Mesenchymal stem cell (in vitro differentiated cells and primary cell): ENCODE results near the gene RGS11.

Experiments used
- DNase-seq: peaks from one replicate; pipeline ENCODE4 v3.0.0-alpha.2; 2013
- H2AFZ ChIP-seq: one replicate; pipeline ENCODE4 v1.6.1; 2013; ENCODE audit warnings: low read depth, mild to moderate bottlenecking, control low read depth, inconsistent platforms, low read length, moderate library complexity
- H2AK5ac ChIP-seq: 2 replicates; pipeline ENCODE4 v1.6.1; 2013; ENCODE audit warnings: low read length, moderate library complexity, mild to moderate bottlenecking, inconsistent platforms; ENCODE audit not compliant: severe bottlenecking
- H2BK120ac ChIP-seq: one replicate; pipeline ENCODE4 v1.6.1; 2013; ENCODE audit warnings: low read depth, mild to moderate bottlenecking, inconsistent platforms, low read length, moderate library complexity
- H2BK12ac ChIP-seq, 2 experiments: one replicate each; pipeline ENCODE4 v1.6.1; 2013; ENCODE audit warnings: inconsistent platforms in 2 of 2, low read length in 2 of 2, mild to moderate bottlenecking in 2 of 2, moderate library complexity in 2 of 2, control low read depth in 1 of 2
- H2BK15ac ChIP-seq: one replicate; pipeline ENCODE4 v1.6.1; 2013; ENCODE audit warnings: mild to moderate bottlenecking, low read depth, inconsistent platforms; ENCODE audit not compliant: poor library complexity, severe bottlenecking
- H2BK5ac ChIP-seq: 2 replicates; pipeline ENCODE4 v1.6.1; 2013; ENCODE audit warnings: low read depth, mild to moderate bottlenecking, low read length, control low read depth, inconsistent platforms; ENCODE audit not compliant: poor library complexity, severe bottlenecking
- H3K14ac ChIP-seq, 2 experiments: one replicate each; pipeline ENCODE4 v1.6.1; 2013; ENCODE audit warnings: inconsistent platforms in 2 of 2, low read length in 2 of 2, control low read depth in 1 of 2, mild to moderate bottlenecking in 1 of 2, moderate library complexity in 1 of 2
- H3K18ac ChIP-seq, 2 experiments: one replicate each; pipeline ENCODE4 v1.6.1; 2013; ENCODE audit warnings: inconsistent platforms in 2 of 2, low read length in 2 of 2, control low read depth in 1 of 2, low read depth in 1 of 2, mild to moderate bottlenecking in 1 of 2
- H3K23ac ChIP-seq, 2 experiments: one replicate each; pipeline ENCODE4 v1.6.1; 2013; ENCODE audit warnings: inconsistent platforms in 2 of 2, low read length in 2 of 2, mild to moderate bottlenecking in 2 of 2, moderate library complexity in 2 of 2, control low read depth in 1 of 2
- H3K27ac ChIP-seq: 2 replicates; pipeline ENCODE4 v1.5.1; 2013; ENCODE audit warnings: mild to moderate bottlenecking, moderate library complexity, low read length, control low read depth, inconsistent platforms; ENCODE audit not compliant: poor library complexity, severe bottlenecking
- H3K27me3 ChIP-seq, 2 experiments: 2 replicates each; pipeline versions ENCODE4 v1.6.1 to v1.7.0; 2013; ENCODE audit warnings: low read length in 2 of 2, mild to moderate bottlenecking in 2 of 2, moderate library complexity in 2 of 2, control low read depth in 1 of 2, inconsistent platforms in 1 of 2; ENCODE audit not compliant: control insufficient read depth in 1 of 2, insufficient read depth in 1 of 2
- H3K36me3 ChIP-seq, 2 experiments: 2 replicates each; pipeline versions ENCODE4 v1.6.1 to v1.7.0; 2013; ENCODE audit warnings: low read length in 2 of 2, control low read depth in 1 of 2, inconsistent platforms in 1 of 2, low read depth in 1 of 2, mild to moderate bottlenecking in 1 of 2; ENCODE audit not compliant: insufficient read depth in 2 of 2, control insufficient read depth in 1 of 2
- H3K4ac ChIP-seq, 2 experiments: one replicate each; pipeline ENCODE4 v1.6.1; 2013; ENCODE audit warnings: inconsistent platforms in 2 of 2, low read length in 2 of 2, mild to moderate bottlenecking in 2 of 2, moderate library complexity in 2 of 2, control low read depth in 1 of 2, low read depth in 1 of 2
- H3K4me1 ChIP-seq: 2 replicates; pipeline ENCODE4 v1.6.1; 2013; ENCODE audit warnings: low read depth, low read length, control low read depth; ENCODE audit not compliant: control insufficient read depth, insufficient read depth
- H3K4me2 ChIP-seq: 2 replicates; pipeline ENCODE4 v1.6.1; 2013; ENCODE audit warnings: low read length, mild to moderate bottlenecking, inconsistent platforms; ENCODE audit not compliant: poor library complexity, severe bottlenecking
- H3K4me3 ChIP-seq, 2 experiments: 2 replicates each; pipeline versions ENCODE4 v1.5.1 to v1.7.0; 2013; ENCODE audit warnings: low read length in 2 of 2, mild to moderate bottlenecking in 2 of 2, control low read depth in 1 of 2, low read depth in 1 of 2; ENCODE audit not compliant: insufficient read depth in 1 of 2
- H3K79me1 ChIP-seq: replicated peaks from 2 replicates; pipeline ENCODE4 v1.6.1; 2013; ENCODE audit warnings: mild to moderate bottlenecking, control low read depth, low read length, inconsistent platforms; ENCODE audit not compliant: poor library complexity, severe bottlenecking
- H3K9ac ChIP-seq: 2 replicates; pipeline ENCODE4 v1.7.0; 2013; ENCODE audit warnings: mild to moderate bottlenecking, low read length, moderate library complexity
- H3K9me3 ChIP-seq: 2 replicates; pipeline ENCODE4 v1.7.0; 2013; ENCODE audit warnings: mild to moderate bottlenecking, low read length; ENCODE audit not compliant: control insufficient read depth
- H4K8ac ChIP-seq: one replicate; pipeline ENCODE4 v1.6.1; 2013; ENCODE audit warnings: inconsistent platforms, mild to moderate bottlenecking, low read length, moderate library complexity
- H4K91ac ChIP-seq: one replicate; pipeline ENCODE4 v1.6.1; 2013; ENCODE audit warnings: mild to moderate bottlenecking, low read length, inconsistent platforms
- WGBS: methylation state at CpG from one replicate; pipeline ENCODE4 v1.1.7; 2013; ENCODE audit warnings: mixed read lengths; 5-methylcytosine and 5-hydroxymethylcytosine counted together

The RGS11 gene

DNA sequence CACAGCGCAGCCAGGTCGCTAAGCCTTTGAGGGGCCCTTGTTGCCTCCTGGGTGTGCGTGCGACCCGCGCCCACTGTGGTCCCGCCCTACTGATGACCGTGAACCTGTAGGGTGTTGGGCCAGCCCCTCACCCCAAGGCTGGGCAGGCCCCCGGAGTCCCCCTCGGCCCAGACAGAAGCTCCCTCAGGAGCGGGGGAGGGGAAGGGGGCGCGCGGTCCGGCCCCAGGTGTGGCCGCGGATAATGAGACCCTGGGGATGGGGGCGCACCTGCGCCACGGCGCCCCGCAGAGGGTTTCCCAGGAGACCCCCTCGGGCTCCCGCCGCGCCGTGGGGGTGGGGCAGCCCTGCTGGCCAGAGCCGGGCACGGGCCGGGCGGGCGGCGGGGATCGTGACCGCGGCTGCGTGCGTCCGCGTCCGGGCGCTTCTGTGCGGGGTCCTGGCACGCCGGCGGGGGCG, 4.3 kb upstream of the RGS11 start:
- no peak overlapping the region for H2BK120ac ChIP-seq
- H3K36me3 ChIP-seq = peaks cover 0 to 9% of the 10 kb centered on the region in 2 experiments
- no peak overlapping the region for H2BK12ac ChIP-seq
- H3K23ac ChIP-seq = peak overlapping the region in 1 of 2 experiments; percentile 29
- H3K4ac ChIP-seq = no peak overlapping the region
- no peaks in the 10 kb centered on the region for H3K79me1 ChIP-seq
- no peak overlapping the region for H3K14ac ChIP-seq
- H4K8ac ChIP-seq = no peak overlapping the region
- peak overlapping the region; percentile 90 for H2BK15ac ChIP-seq
- H3K27ac ChIP-seq = no peak overlapping the region
- no peak for DNase-seq
- H3K18ac ChIP-seq = no peak overlapping the region
- peak overlapping the region; percentile 55 for H3K4me2 ChIP-seq
- H3K9me3 ChIP-seq = no peaks in the 10 kb centered on the region
- no peak overlapping the region for H4K91ac ChIP-seq
- no peak overlapping the region for H3K9ac ChIP-seq
- H2AK5ac ChIP-seq = no peak overlapping the region
- H3K4me3 ChIP-seq = no peak overlapping the region
- no peak overlapping the region for H2BK5ac ChIP-seq
- H2AFZ ChIP-seq = no peak overlapping the region
- peaks cover 19% of the 10 kb centered on the region for H3K4me1 ChIP-seq
- 14% methylated on average over 28 of the region's 47 CpGs for WGBS
- H3K27me3 ChIP-seq = peaks cover 36 to 40% of the 10 kb centered on the region in 2 experiments

DNA sequence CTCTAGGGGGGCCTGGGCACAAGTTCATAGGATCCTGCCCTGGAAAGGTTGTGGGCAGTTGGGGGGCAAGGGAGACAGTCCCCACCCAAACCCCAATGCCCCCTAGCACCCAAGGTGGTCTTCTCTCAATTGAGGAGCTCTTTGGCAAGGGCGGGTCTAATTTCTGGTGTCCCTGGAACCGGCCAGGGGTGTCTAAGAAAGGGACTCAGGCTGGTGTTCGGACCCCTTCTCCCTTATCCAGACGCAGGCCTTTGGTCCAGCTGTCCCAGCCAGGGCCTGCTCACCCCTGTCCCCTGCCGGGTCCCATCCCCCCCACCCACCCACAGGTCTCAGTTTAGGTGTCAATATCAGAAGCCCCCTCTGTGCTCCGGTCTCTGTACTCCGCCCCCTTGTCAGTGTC, 3.8 kb upstream of the RGS11 start:
- no peak overlapping the region for H3K18ac ChIP-seq
- H3K23ac ChIP-seq = no peak overlapping the region
- H3K4ac ChIP-seq = no peak overlapping the region
- no peak overlapping the region for H2AFZ ChIP-seq
- H4K8ac ChIP-seq = no peak overlapping the region
- no peaks in the 10 kb centered on the region for H3K79me1 ChIP-seq
- no peak overlapping the region for H3K14ac ChIP-seq
- H2AK5ac ChIP-seq = no peak overlapping the region
- no peak overlapping the region for H3K9ac ChIP-seq
- no peak for DNase-seq
- peaks cover 22% of the 10 kb centered on the region for H3K4me1 ChIP-seq
- H2BK15ac ChIP-seq = no peak overlapping the region
- H2BK5ac ChIP-seq = no peak overlapping the region
- no peak overlapping the region for H3K27ac ChIP-seq
- WGBS = 80% methylated on average over 7 of the region's 7 CpGs
- no peak overlapping the region for H2BK12ac ChIP-seq
- H3K27me3 ChIP-seq = peaks cover 41 to 45% of the 10 kb centered on the region in 2 experiments
- H3K4me3 ChIP-seq = no peak overlapping the region
- H3K36me3 ChIP-seq = peaks cover 0 to 6% of the 10 kb centered on the region in 2 experiments
- no peak overlapping the region for H3K4me2 ChIP-seq
- H4K91ac ChIP-seq = no peak overlapping the region
- no peaks in the 10 kb centered on the region for H3K9me3 ChIP-seq
- H2BK120ac ChIP-seq = no peak overlapping the region

DNA sequence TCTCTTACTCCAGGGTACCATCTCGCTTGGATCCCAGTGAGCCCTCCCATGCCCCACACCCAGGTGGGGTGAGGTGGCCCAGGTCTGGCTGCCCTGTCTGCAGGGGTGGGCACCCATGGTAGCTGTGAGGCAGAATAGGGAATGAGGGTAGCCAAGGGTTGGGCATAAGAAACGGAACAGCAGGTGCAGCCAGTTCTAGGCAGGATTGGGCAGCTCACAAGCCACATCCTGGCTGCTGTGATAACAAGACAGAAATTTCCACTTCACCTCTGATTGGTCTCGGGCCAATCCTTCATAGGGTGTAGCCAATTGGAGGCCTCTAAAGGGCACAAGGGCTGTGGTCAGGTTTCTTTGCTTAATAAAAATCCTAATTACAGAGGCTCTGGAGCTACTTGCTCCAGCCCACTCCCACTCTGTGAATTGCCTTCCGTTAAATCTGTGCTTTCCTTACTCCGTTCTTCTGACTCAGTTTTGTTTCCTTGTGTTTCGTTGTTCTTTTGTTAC, 3.2 kb upstream of the RGS11 start:
- Histone ChIP-seq H3K4me2 (no peak overlapping the region), H3K23ac (no peak overlapping the region), H3K14ac (no peak overlapping the region), H2BK5ac (no peak overlapping the region), H3K18ac (no peak overlapping the region), H2AFZ (no peak overlapping the region), H2BK120ac (no peak overlapping the region), H4K8ac (no peak overlapping the region), H2BK12ac (no peak overlapping the region), H3K36me3 (no peaks in the 10 kb centered on the region), H4K91ac (peak overlapping the region; percentile 21), H3K4me3 (peak overlapping the region in 1 of 2 experiments; percentile 18), H3K79me1 (no peaks in the 10 kb centered on the region), H3K4ac (no peak overlapping the region), H3K4me1 (peaks cover 22% of the 10 kb centered on the region), H3K9ac (no peak overlapping the region), H3K27me3 (peaks cover 47 to 51% of the 10 kb centered on the region in 2 experiments), H3K27ac (no peak overlapping the region), H3K9me3 (no peaks in the 10 kb centered on the region), H2AK5ac (no peak overlapping the region), H2BK15ac (no peak overlapping the region)
- 73% methylated on average over 6 of the region's 6 CpGs for WGBS
- DNase-seq = peak; percentile 37

DNA sequence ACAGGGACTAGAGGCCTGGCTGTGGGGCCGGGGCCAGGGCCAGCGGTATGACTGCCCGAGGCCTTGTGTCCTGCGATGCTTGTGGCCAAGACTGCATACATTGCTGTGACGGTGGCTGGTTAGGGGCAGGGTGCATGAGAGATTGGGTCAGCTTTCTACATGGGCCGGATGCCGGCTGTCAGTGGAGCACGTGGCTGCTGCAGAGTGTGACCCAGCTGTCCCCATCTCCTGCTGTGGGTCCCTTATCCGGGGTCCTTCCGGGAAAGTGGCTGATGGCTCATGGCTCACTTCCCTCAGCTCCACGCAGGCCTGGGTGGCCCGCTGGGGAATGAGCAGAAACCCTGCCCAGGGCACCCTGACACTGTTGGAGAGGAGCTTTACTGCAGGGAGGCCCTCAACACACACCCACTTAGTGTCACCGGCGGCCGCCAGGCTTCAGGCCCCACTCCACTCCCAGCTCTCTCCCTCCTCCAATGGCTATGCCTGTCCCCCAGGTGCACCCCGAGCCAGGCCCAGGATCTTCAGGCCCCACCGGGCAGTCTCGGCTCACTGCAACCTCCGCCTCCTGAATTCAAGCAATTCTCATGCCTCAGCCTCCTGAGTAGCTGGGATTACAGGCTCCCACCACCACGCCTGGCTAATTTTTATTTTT, 808 bp upstream of the RGS11 start:
- DNase-seq = no peak
- Histone ChIP-seq H4K8ac (no peak overlapping the region), H2AFZ (no peak overlapping the region), H2BK12ac (no peak overlapping the region), H4K91ac (no peak overlapping the region), H2BK5ac (no peak overlapping the region), H3K4me1 (peaks cover 23% of the 10 kb centered on the region), H3K4ac (no peak overlapping the region), H3K36me3 (no peaks in the 10 kb centered on the region), H2BK120ac (no peak overlapping the region), H3K23ac (no peak overlapping the region), H3K79me1 (no peaks in the 10 kb centered on the region), H3K4me3 (no peak overlapping the region), H3K4me2 (no peak overlapping the region), H3K18ac (no peak overlapping the region), H3K9ac (no peak overlapping the region), H3K9me3 (no peaks in the 10 kb centered on the region), H3K27me3 (peaks cover 40 to 54% of the 10 kb centered on the region in 2 experiments), H2AK5ac (no peak overlapping the region), H3K14ac (no peak overlapping the region), H3K27ac (no peak overlapping the region), H2BK15ac (no peak overlapping the region)
- 86% methylated on average over 20 of the region's 20 CpGs for WGBS
